ENCODE results near the gene MARVELD3.

MARVELD3 gene

GRCh38 chr16:71623597-71623996 is 2.4 kb upstream of the MARVELD3 start:
- no peak for DNase-seq

GRCh38 chr16:71625113-71625850 is 702 bp upstream of the MARVELD3 start:
- DNase-seq = no peak

GRCh38 chr16:71626858-71627213 is 852 bp downstream of the MARVELD3 start:
- no peak for DNase-seq

GRCh38 chr16:71627731-71628181 is 1.8 kb downstream of the MARVELD3 start:
- no peak for DNase-seq

- DNase-seq = no peak
Observed at GRCh38 chr16:71628810-71629209, 2.8 kb downstream of the MARVELD3 start.

- no peak for DNase-seq
Observed at GRCh38 chr16:71629278-71630016, 3.5 kb downstream of the MARVELD3 start.

- no peak for DNase-seq
Observed at GRCh38 chr16:71630808-71631207, 4.8 kb downstream of the MARVELD3 start.

GRCh38 chr16:71631776-71632175 is 5.8 kb downstream of the MARVELD3 start:
- DNase-seq = no peak

GRCh38 chr16:71635632-71636031 is 9.6 kb downstream of the MARVELD3 start:
- DNase-seq = peak; percentile 79 to 91

- DNase-seq = no peak
Observed at GRCh38 chr16:71637398-71637797, 11.4 kb downstream of the MARVELD3 start.

GRCh38 chr16:71645450-71645849 is 19.5 kb downstream of the MARVELD3 start:
- peak; percentile 30 to 31 for DNase-seq

GRCh38 chr16:71647391-71647790 is 21.4 kb downstream of the MARVELD3 start:
- DNase-seq = no peak

GRCh38 chr16:71648162-71648561 is 22.2 kb downstream of the MARVELD3 start:
- DNase-seq = no peak

- DNase-seq = no peak
Observed at GRCh38 chr16:71648921-71649320, 22.9 kb downstream of the MARVELD3 start.

GRCh38 chr16:71649704-71650103 is 23.7 kb downstream of the MARVELD3 start:
- DNase-seq = no peak

GRCh38 chr16:71658771-71659170 is 32.8 kb downstream of the MARVELD3 start:
- DNase-seq = no peak

GRCh38 chr16:71659471-71659870 is 33.5 kb downstream of the MARVELD3 start:
- no peak for DNase-seq

GRCh38 chr16:71666264-71666663 is 40.3 kb downstream of the MARVELD3 start:
- no peak for DNase-seq

- DNase-seq = no peak
Observed at GRCh38 chr16:71666928-71667707, 41.1 kb downstream of the MARVELD3 start.

GRCh38 chr16:71669926-71670536 is 44.0 kb downstream of the MARVELD3 start:
- DNase-seq = no peak

- DNase-seq = no peak
Observed at GRCh38 chr16:71670537-71670936, 44.6 kb downstream of the MARVELD3 start.

- DNase-seq = no peak
Observed at GRCh38 chr16:71671165-71671564, 45.2 kb downstream of the MARVELD3 start.

- no peak for DNase-seq
Observed at GRCh38 chr16:71672125-71672524, 46.1 kb downstream of the MARVELD3 start.

All from inflammatory macrophage treated with lipopolysaccharide for 1 hour (primary cell).